DOHH2 (cell line): ENCODE results near the gene HTR2B.

Experiments
- CTCF ChIP-seq: fragments of 200-600 bp; sonication (generic); IDR thresholded peaks from one replicate; pipeline ENCODE4 v1.5.1; 2014; ENCODE audit warnings: antibody characterized with exemption, mild to moderate bottlenecking, low read depth, low read length; ENCODE audit not compliant: poor library complexity, severe bottlenecking
- EZH2phosphoT487 ChIP-seq: fragments of 200-600 bp; sonication (generic); IDR thresholded peaks from 2 replicates; pipeline ENCODE4 v1.6.1; 2017; ENCODE audit warnings: borderline replicate concordance, mild to moderate bottlenecking, antibody characterized with exemption, low read length, moderate library complexity, mixed read lengths

GRCh38 chr2:231113489-231113888 lies 11.4 kb downstream of the HTR2B start:
- TF ChIP-seq CTCF (no peak), EZH2phosphoT487 (no peak)
